CD4-positive, alpha-beta T cell treated with Interleukin-2 at 100 ng/mL for 4 hours (primary cell): ENCODE measurements around the gene GJC2.

ENCODE experiments used
- DNase-seq: peaks from one replicate; pipeline ENCODE4 v3.0.0-alpha.2; 2020; ENCODE audit warnings: low spot score

GJC2 gene

GRCh38 chr1:228158151-228159007 is 8.6 kb downstream of the GJC2 start:
- DNase-seq = no peak

- DNase-seq = no peak
Measured at GRCh38 chr1:228159008-228159665, 9.4 kb downstream of the GJC2 start.

- no peak for DNase-seq
Measured at GRCh38 chr1:228160201-228160761, 10.6 kb downstream of the GJC2 start.

GRCh38 chr1:228161362-228161761 is 11.6 kb downstream of the GJC2 start:
- no peak for DNase-seq

- DNase-seq = no peak
Measured at GRCh38 chr1:228161866-228162265, 12.1 kb downstream of the GJC2 start.

- no peak for DNase-seq
Measured at GRCh38 chr1:228162286-228163006, 12.7 kb downstream of the GJC2 start.

GRCh38 chr1:228163007-228163753 is 13.4 kb downstream of the GJC2 start:
- DNase-seq = no peak

GRCh38 chr1:228163776-228164519 is 14.2 kb downstream of the GJC2 start:
- DNase-seq = no peak

GRCh38 chr1:228164561-228165371 is 15.0 kb downstream of the GJC2 start:
- no peak for DNase-seq

- DNase-seq = peak; percentile 100
Measured at GRCh38 chr1:228165372-228166169, 15.8 kb downstream of the GJC2 start, which contains the start of gene IBA57. Gene IBA57 (plus strand): TSS chr1:228165804. CDS start chr1:228165817, 13 bp downstream.

- peak; percentile 66 for DNase-seq
Measured at GRCh38 chr1:228166170-228166936, 16.6 kb downstream of the GJC2 start.

- no peak for DNase-seq
Measured at GRCh38 chr1:228168563-228169270, 19.0 kb downstream of the GJC2 start.

GRCh38 chr1:228169345-228169744 is 19.6 kb downstream of the GJC2 start:
- DNase-seq = no peak

- no peak for DNase-seq
Measured at GRCh38 chr1:228170666-228171065, 20.9 kb downstream of the GJC2 start.

- no peak for DNase-seq
Measured at GRCh38 chr1:228171221-228171891, 21.6 kb downstream of the GJC2 start.

- DNase-seq = no peak
Measured at GRCh38 chr1:228172591-228173527, 23.1 kb downstream of the GJC2 start.
